CD4-positive, alpha-beta T cell treated with Interleukin-1 beta for 1 hour (primary cell): ENCODE data around the gene CHFR.
"Not testable (repeated sequence)": the region's sequence is repeated elsewhere in the genome, so short reads cannot be mapped to it uniquely, and the experiment has no call there.

Experiments used
- DNase-seq, 2 donors: peaks; one replicate each; pipeline ENCODE4 v3.0.0-alpha.2; 2020 to 2022

The CHFR gene

GRCh38 chr12:132806857-132807256 lies 80.5 kb downstream of the CHFR start:
- DNase-seq = no peak

- no peak for DNase-seq
Observed at GRCh38 chr12:132804426-132804861, 83.0 kb downstream of the CHFR start.

GRCh38 chr12:132803888-132804287 lies 83.5 kb downstream of the CHFR start:
- no peak for DNase-seq

- DNase-seq = no peak
Observed at GRCh38 chr12:132803125-132803524, 84.3 kb downstream of the CHFR start.

GRCh38 chr12:132801741-132802140 lies 85.7 kb downstream of the CHFR start:
- no peak for DNase-seq

GRCh38 chr12:132798836-132799235 lies 88.6 kb downstream of the CHFR start:
- DNase-seq = no peak

- DNase-seq = no peak
Observed at GRCh38 chr12:132797820-132798570, 89.4 kb downstream of the CHFR start.

GRCh38 chr12:132795847-132796246 lies 91.6 kb downstream of the CHFR start:
- DNase-seq = no peak

GRCh38 chr12:132791940-132792339 lies 95.5 kb downstream of the CHFR start:
- DNase-seq = not testable (repeated sequence)

GRCh38 chr12:132789099-132789471 lies 98.3 kb downstream of the CHFR start:
- DNase-seq = no peak

- DNase-seq = no peak
Observed at GRCh38 chr12:132788375-132789098, 98.9 kb downstream of the CHFR start.

- DNase-seq = no peak
Observed at GRCh38 chr12:132787877-132788276, 99.5 kb downstream of the CHFR start.

- DNase-seq = no peak
Observed at GRCh38 chr12:132786192-132786591, 101.2 kb downstream of the CHFR start.

- no peak for DNase-seq
Observed at GRCh38 chr12:132784580-132784979, 102.8 kb downstream of the CHFR start.

GRCh38 chr12:132783917-132784531 lies 103.4 kb downstream of the CHFR start:
- DNase-seq = no peak
